ENCODE data around the gene CMYA5.
"Not testable (repeated sequence)": the region's sequence is repeated elsewhere in the genome, so short reads cannot be mapped to it uniquely, and the experiment has no call there.

Gene CMYA5

DNA sequence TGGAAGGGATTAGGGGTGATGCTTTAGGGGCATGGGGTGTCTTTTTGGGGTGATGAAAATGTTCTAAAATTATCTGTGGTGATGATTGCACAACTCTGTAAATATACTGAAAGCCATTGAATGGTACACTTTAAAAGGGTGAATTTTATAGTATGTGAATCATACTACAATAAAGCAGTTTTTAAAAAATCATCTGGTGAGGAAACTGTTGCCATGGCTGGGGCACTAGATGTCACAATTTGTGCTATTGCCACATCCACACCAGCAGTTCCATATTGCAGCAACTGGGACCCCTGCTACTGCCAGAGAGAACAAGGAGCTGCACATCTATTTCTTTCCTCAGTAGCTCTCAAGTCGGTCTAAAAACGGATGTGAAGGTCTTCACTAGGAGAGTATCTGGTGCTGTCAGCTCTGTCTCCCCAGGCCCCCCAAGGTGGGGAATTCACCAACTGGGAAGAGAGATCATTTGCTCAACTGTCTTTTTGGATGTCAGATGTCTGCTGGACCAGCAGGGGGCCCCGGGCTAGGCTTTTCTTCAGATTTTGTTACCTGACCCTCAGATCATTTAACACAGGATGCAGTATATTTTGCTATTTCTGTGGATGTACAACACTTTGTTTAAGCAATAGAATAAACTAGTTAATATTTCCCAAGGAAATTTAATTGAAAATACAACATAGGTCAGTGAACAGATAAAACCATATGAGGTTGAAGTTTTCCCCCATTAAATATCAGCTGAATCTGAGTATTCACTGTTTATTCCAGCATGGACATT lies 13.2 kb downstream of the CMYA5 start:
- WGBS, 2 experiments (ENCODE audit: insufficient coverage in 2 of 2): 35 to 51% methylated on average over 2 to 3 of the region's 3 CpGs
- Histone ChIP-seq H3K9me3 (ENCODE audit: control insufficient read depth, low read length) (no peaks in the 10 kb centered on the region), H3K4me3 (ENCODE audit: extremely low read depth, insufficient read depth, low read length, poor library complexity, severe bottlenecking) (no peak overlapping the region), H3K27ac (ENCODE audit: low read depth, low read length, severe bottlenecking) (no peak overlapping the region), H3K4me1 (ENCODE audit: control insufficient read depth, insufficient read depth, low read length, poor library complexity, severe bottlenecking) (no peaks in the 10 kb centered on the region), H3K36me3 (ENCODE audit: control insufficient read depth, insufficient read depth, low read length) (no peaks in the 10 kb centered on the region)

DNA sequence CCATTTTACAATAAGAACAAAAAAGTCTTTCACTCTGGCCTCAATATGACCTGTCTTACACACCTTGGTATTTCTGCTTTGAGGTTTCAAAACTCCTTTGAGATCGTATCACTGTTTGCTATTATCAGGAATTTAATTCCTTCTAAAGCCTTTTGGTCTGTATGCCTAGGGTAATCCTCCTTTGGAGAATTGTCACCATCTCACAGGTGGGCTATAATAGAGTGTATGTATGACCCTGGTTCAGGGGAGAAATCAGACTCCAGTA lies 13.7 kb downstream of the CMYA5 start:
- Histone ChIP-seq H3K9me3 (ENCODE audit: control insufficient read depth, low read length) (no peaks in the 10 kb centered on the region), H3K4me3 (ENCODE audit: extremely low read depth, insufficient read depth, low read length, poor library complexity, severe bottlenecking) (no peak overlapping the region), H3K4me1 (ENCODE audit: control insufficient read depth, insufficient read depth, low read length, poor library complexity, severe bottlenecking) (no peaks in the 10 kb centered on the region), H3K36me3 (ENCODE audit: control insufficient read depth, insufficient read depth, low read length) (no peaks in the 10 kb centered on the region), H3K27ac (ENCODE audit: low read depth, low read length, severe bottlenecking) (no peak overlapping the region)
- WGBS, 2 experiments (ENCODE audit: insufficient coverage in 2 of 2): no CpG with 5 or more reads among the region's 1 CpG

DNA sequence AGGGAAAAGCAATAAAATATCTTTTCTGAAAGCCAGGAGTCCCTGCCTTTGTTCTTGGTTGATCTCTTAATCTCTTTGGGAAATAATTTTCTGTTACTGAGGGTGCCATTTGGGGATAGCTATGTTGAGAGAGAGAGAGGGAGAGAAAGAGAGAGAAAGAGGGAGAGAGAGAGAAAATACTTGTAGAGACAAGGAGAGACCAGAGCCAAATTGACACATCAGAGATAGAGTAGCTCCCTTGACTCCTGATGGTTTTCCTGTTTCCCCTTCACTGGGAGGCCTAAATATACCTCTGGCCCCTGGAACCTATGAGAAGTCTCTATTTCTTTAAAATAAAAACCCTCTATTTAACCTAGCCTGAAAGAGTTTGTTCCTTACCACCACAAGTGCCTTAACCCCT lies 14.9 kb downstream of the CMYA5 start:
- no peaks in the 10 kb centered on the region for H3K36me3 ChIP-seq (ENCODE audit: control insufficient read depth, insufficient read depth, low read length)
- no peaks in the 10 kb centered on the region for H3K4me1 ChIP-seq (ENCODE audit: control insufficient read depth, insufficient read depth, low read length, poor library complexity, severe bottlenecking)
- no peak overlapping the region for H3K27ac ChIP-seq (ENCODE audit: low read depth, low read length, severe bottlenecking)
- no peaks in the 10 kb centered on the region for H3K9me3 ChIP-seq (ENCODE audit: control insufficient read depth, low read length)
- no peak overlapping the region for H3K4me3 ChIP-seq (ENCODE audit: extremely low read depth, insufficient read depth, low read length, poor library complexity, severe bottlenecking)

DNA sequence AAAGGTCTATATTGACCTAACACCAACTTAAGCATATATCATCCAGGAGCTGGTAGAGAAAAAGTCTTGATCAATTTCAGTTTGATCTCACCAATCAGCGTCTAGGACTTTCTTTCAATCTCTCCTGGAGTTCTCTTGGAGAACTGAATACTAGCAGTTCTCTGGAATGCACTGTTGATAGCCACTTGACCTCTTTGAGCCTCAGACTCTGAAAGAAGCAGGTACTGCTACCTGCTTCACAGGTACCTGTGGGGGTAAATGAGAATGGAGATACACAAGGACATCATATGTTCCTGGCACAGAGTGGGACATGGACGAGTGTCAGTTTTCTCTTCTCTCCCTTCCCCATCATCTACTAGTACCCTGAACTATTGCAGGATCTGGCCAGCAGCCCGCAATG lies 16.0 kb downstream of the CMYA5 start:
- Histone ChIP-seq H3K36me3 (ENCODE audit: control insufficient read depth, insufficient read depth, low read length) (no peaks in the 10 kb centered on the region), H3K27ac (ENCODE audit: low read depth, low read length, severe bottlenecking) (no peak overlapping the region), H3K4me1 (ENCODE audit: control insufficient read depth, insufficient read depth, low read length, poor library complexity, severe bottlenecking) (no peaks in the 10 kb centered on the region), H3K4me3 (ENCODE audit: extremely low read depth, insufficient read depth, low read length, poor library complexity, severe bottlenecking) (no peak overlapping the region), H3K9me3 (ENCODE audit: control insufficient read depth, low read length) (no peaks in the 10 kb centered on the region)
- WGBS, 2 experiments (ENCODE audit: insufficient coverage in 2 of 2): 92 to 94% methylated on average over 2 of the region's 3 CpGs

GRCh38 chr5:79706317-79706716 lies 16.7 kb downstream of the CMYA5 start:
- WGBS, 2 experiments (ENCODE audit: insufficient coverage in 2 of 2): 91 to 95% methylated on average over 3 to 5 of the region's 8 CpGs
- not testable (repeated sequence) for H3K4me1 ChIP-seq (ENCODE audit: control insufficient read depth, insufficient read depth, low read length, poor library complexity, severe bottlenecking); H3K9me3 ChIP-seq (ENCODE audit: control insufficient read depth, low read length); H3K4me3 ChIP-seq (ENCODE audit: extremely low read depth, insufficient read depth, low read length, poor library complexity, severe bottlenecking); H3K27ac ChIP-seq (ENCODE audit: low read depth, low read length, severe bottlenecking); H3K36me3 ChIP-seq (ENCODE audit: control insufficient read depth, insufficient read depth, low read length)

DNA sequence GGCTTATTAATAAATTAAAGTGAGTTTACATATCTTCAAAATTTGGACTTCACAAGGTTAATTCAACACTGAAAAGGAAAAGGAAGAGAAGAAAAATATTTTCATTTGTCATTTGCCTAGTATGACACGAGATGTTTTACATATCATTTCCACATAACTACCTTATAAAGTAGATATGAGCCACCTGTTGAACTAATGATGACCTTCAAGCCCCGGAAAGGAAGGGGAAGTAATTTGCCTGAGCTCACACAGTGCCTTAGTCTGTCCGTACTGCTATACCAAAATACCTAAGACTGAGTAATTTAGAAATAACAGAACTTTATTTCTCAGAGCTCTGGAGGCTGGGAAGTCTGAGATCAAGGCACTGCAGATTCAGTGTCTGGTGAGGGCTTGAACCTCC lies 17.9 kb downstream of the CMYA5 start:
- H3K27ac ChIP-seq (ENCODE audit: low read depth, low read length, severe bottlenecking): no peak overlapping the region
- no peaks in the 10 kb centered on the region for H3K36me3 ChIP-seq (ENCODE audit: control insufficient read depth, insufficient read depth, low read length)
- no peaks in the 10 kb centered on the region for H3K4me1 ChIP-seq (ENCODE audit: control insufficient read depth, insufficient read depth, low read length, poor library complexity, severe bottlenecking)
- no CpG with 5 or more reads among the region's 3 CpGs for WGBS, 2 experiments (ENCODE audit: insufficient coverage in 2 of 2)
- no peak overlapping the region for H3K4me3 ChIP-seq (ENCODE audit: extremely low read depth, insufficient read depth, low read length, poor library complexity, severe bottlenecking)
- no peaks in the 10 kb centered on the region for H3K9me3 ChIP-seq (ENCODE audit: control insufficient read depth, low read length)

GRCh38 chr5:79712741-79713140 lies 23.1 kb downstream of the CMYA5 start:
- no peak overlapping the region for H3K4me3 ChIP-seq (ENCODE audit: extremely low read depth, insufficient read depth, low read length, poor library complexity, severe bottlenecking)
- no peaks in the 10 kb centered on the region for H3K9me3 ChIP-seq (ENCODE audit: control insufficient read depth, low read length)
- H3K4me1 ChIP-seq (ENCODE audit: control insufficient read depth, insufficient read depth, low read length, poor library complexity, severe bottlenecking): no peaks in the 10 kb centered on the region
- no peaks in the 10 kb centered on the region for H3K36me3 ChIP-seq (ENCODE audit: control insufficient read depth, insufficient read depth, low read length)
- H3K27ac ChIP-seq (ENCODE audit: low read depth, low read length, severe bottlenecking): no peak overlapping the region

DNA sequence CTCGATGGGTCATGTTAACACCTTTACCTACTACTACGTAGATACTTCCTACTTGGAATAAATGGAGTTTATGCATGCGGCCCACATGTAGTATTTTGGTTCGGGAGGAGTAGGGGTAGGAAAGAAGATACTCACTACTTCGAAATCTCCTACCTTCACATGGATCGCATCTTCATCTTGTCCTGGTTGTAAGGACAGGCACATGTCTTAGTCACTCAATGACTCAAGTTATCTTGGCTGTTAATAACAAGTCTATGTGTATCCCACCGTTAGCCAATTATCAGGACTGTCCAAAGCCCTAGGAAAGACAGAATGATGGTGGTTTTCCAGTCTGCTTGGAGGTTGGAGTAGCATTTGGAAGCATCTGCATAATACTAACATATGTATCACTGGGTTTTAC lies 24.1 kb downstream of the CMYA5 start:
- H3K36me3 ChIP-seq (ENCODE audit: control insufficient read depth, insufficient read depth, low read length): no peaks in the 10 kb centered on the region
- no peak overlapping the region for H3K27ac ChIP-seq (ENCODE audit: low read depth, low read length, severe bottlenecking)
- no peaks in the 10 kb centered on the region for H3K4me1 ChIP-seq (ENCODE audit: control insufficient read depth, insufficient read depth, low read length, poor library complexity, severe bottlenecking)
- WGBS, 2 experiments (ENCODE audit: insufficient coverage in 2 of 2): no CpG with 5 or more reads among the region's 7 CpGs
- H3K9me3 ChIP-seq (ENCODE audit: control insufficient read depth, low read length): no peaks in the 10 kb centered on the region
- no peak overlapping the region for H3K4me3 ChIP-seq (ENCODE audit: extremely low read depth, insufficient read depth, low read length, poor library complexity, severe bottlenecking)

DNA sequence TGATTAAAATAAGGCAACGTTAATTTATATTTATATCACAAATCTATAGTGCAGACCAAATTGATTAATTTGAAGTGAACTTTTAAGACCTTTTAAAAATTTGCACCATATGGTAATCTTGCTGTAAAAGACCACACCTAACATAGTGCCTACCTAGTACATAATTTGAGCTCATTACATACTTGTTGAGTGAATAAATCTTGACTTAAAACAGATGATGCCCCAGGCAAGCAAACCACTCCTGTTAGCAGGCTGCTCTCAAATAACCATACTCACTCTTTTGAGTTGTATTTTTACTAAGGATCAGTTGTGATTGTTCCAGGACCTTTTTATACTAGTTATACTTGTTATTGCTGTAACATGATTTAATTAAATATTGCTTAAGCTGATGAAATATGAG lies 27.2 kb downstream of the CMYA5 start:
- no CpG with 5 or more reads among the region's 1 CpG for WGBS, 2 experiments (ENCODE audit: insufficient coverage in 2 of 2)
- Histone ChIP-seq H3K4me1 (ENCODE audit: control insufficient read depth, insufficient read depth, low read length, poor library complexity, severe bottlenecking) (no peaks in the 10 kb centered on the region), H3K4me3 (ENCODE audit: extremely low read depth, insufficient read depth, low read length, poor library complexity, severe bottlenecking) (no peak overlapping the region), H3K36me3 (ENCODE audit: control insufficient read depth, insufficient read depth, low read length) (no peaks in the 10 kb centered on the region), H3K27ac (ENCODE audit: low read depth, low read length, severe bottlenecking) (no peak overlapping the region), H3K9me3 (ENCODE audit: control insufficient read depth, low read length) (peaks cover 11% of the 10 kb centered on the region)

DNA sequence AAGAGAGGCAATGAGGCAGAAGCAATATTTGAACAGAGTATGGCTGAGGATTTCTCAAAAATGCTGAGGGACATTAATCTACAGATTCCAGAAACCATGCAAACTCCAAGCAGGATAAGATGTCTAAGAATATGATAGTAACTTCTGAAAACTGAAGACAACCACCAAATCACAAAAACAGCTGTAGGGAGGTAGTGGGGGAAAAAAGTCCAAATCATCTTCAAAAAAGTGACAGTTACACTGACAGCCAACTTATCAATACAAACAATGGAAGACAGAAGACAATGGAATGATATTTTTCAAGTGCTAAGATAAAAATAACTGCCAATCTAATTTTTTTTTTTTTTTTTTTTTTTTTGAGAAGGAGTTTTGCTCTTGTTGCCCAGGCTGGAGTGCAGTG lies 30.5 kb downstream of the CMYA5 start:
- H3K27ac ChIP-seq (ENCODE audit: low read depth, low read length, severe bottlenecking): no peak overlapping the region
- no peaks in the 10 kb centered on the region for H3K4me1 ChIP-seq (ENCODE audit: control insufficient read depth, insufficient read depth, low read length, poor library complexity, severe bottlenecking)
- no peak overlapping the region for H3K4me3 ChIP-seq (ENCODE audit: extremely low read depth, insufficient read depth, low read length, poor library complexity, severe bottlenecking)
- H3K9me3 ChIP-seq (ENCODE audit: control insufficient read depth, low read length): peaks cover 11% of the 10 kb centered on the region
- no peaks in the 10 kb centered on the region for H3K36me3 ChIP-seq (ENCODE audit: control insufficient read depth, insufficient read depth, low read length)

DNA sequence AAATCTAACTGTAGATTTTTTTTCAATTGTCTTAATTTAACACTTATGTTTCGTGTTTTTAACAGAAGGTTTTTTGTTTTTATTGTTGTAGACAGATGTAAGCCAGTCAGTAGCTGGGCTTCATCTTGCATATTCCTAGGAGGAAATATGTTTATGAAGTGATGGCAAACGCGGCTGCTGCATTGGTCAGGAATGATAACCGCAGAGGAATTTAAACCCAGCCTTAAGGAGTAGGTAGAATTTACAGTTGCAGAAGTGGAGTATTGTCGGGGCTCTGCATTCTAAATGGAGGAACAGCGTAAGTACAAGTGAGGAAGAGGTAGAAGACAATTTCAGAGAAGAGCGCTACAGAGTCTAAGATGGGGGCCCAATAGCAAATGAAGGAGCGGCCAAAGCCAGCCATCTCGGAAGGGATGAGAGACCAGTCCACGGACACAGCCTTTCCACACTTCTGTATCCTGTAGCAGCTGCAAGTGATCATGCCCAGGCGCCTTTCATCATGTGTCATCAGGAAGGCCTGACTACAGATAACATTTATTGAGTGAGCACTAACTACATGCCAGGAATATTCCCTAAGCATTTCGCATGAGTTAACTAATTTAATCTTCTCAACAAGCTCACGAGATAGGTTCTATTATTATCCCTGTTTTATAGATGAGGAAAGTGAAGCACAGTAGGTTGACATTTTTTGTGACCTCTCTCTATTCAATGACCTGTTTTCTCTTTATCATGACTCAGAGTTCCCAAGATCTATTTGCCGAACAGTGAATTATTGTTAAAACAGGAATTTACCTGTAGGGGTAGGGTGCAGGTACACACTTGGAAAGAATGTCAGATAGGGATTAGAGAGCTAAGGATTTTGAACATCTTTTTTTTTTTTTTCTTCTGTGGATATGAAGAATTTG lies 38.1 kb downstream of the CMYA5 start:
- Histone ChIP-seq H3K36me3 (ENCODE audit: control insufficient read depth, insufficient read depth, low read length) (no peaks in the 10 kb centered on the region), H3K4me1 (ENCODE audit: control insufficient read depth, insufficient read depth, low read length, poor library complexity, severe bottlenecking) (peaks cover 6% of the 10 kb centered on the region), H3K9me3 (ENCODE audit: control insufficient read depth, low read length) (no peaks in the 10 kb centered on the region), H3K4me3 (ENCODE audit: extremely low read depth, insufficient read depth, low read length, poor library complexity, severe bottlenecking) (no peak overlapping the region), H3K27ac (ENCODE audit: low read depth, low read length, severe bottlenecking) (no peak overlapping the region)
- WGBS, 2 experiments (ENCODE audit: insufficient coverage in 2 of 2): 90 to 98% methylated on average over 10 to 11 of the region's 14 CpGs

All from mesodermal cell (in vitro differentiated cells).